GM12878 (cell line): ENCODE data around the gene PNPLA4. TPM values are rescaled to one million over a fixed set of nuclear protein-coding genes. Genes with fewer than 3 reads are reported as not detected.

Experiments
- ATAC-seq: fragments of 200-7000 bp; cut with Tn5 transposase; 3 replicates; pipeline ENCODE4 v1.9.1; 2020; ENCODE audit warnings: mild to moderate bottlenecking, moderate library complexity
- BruUV-seq: library from RNA; stranded (reverse); fragments of 400-500 nt; replicated peaks from 2 replicates; lab custom pipeline; 2021; lab: Mats Ljungman, UMichigan
- CTCF ChIA-PET: fragments of 300-600 bp; sonication (Branson Sonifier 250); formaldehyde crosslinking; extraction: SDS; loops from one replicate; lab custom pipeline; 2021; ENCODE audit warnings: inconsistent platforms; lab: Yijun Ruan, JAX
- POLR2A ChIA-PET: fragments of 350-600 bp; formaldehyde crosslinking; extraction: SDS; loops from one replicate; lab custom pipeline; 2021; ENCODE audit warnings: inconsistent platforms; lab: Charles Lee
- RAD21 ChIA-PET: fragments of 300-600 bp; sonication (Branson Sonifier 250); formaldehyde crosslinking; loops from one replicate; lab custom pipeline; 2023; ENCODE audit warnings: antibody characterized with exemption; ENCODE audit not compliant: unreplicated experiment; lab: Charles Lee
- SMC1A ChIA-PET: fragments of 300-600 bp; sonication (Branson Sonifier 250); formaldehyde crosslinking; loops from one replicate; lab custom pipeline; 2023; ENCODE audit not compliant: unreplicated experiment, uncharacterized antibody; lab: Charles Lee
- DNase-seq: peaks from one replicate; pipeline ENCODE4 v3.0.0-alpha.2; 2011; ENCODE audit warnings: low read depth, low spot score
- FAIRE-seq: peaks from 3 replicates; lab custom pipeline; 2011; peaks lifted over from hg19 to GRCh38; lab: Jason Lieb, UNC
- H2AFZ ChIP-seq: 2 replicates; pipeline ENCODE4 v1.6.0; 2011; ENCODE audit warnings: low read depth, low read length, control low read depth; ENCODE audit not compliant: control insufficient read depth
- H3K27ac ChIP-seq: 2 replicates; pipeline ENCODE4 v1.5.1; 2011; ENCODE audit warnings: control low read depth; ENCODE audit not compliant: control insufficient read depth, insufficient read depth
- H3K27me3 ChIP-seq, 2 experiments: replicated peaks in 1 of 2; 2 replicates each; pipeline versions ENCODE4 v1.6.0 to v1.6.1; 2011; ENCODE audit warnings: low read length in 1 of 2; ENCODE audit not compliant: control insufficient read depth in 2 of 2, insufficient read depth in 2 of 2
- H3K36me3 ChIP-seq, 2 experiments: 2 replicates each; pipeline ENCODE4 v1.5.1; 2011; ENCODE audit warnings: low read length in 1 of 2; ENCODE audit not compliant: control insufficient read depth in 2 of 2, insufficient read depth in 2 of 2
- H3K4me1 ChIP-seq: 2 replicates; pipeline ENCODE4 v1.6.1; 2011; ENCODE audit warnings: mild to moderate bottlenecking, low read length, moderate library complexity, mixed read lengths; ENCODE audit not compliant: control insufficient read depth, insufficient read depth
- H3K4me2 ChIP-seq: 2 replicates; pipeline ENCODE4 v1.6.0; 2011; ENCODE audit warnings: control low read depth; ENCODE audit not compliant: control insufficient read depth, insufficient read depth
- H3K4me3 ChIP-seq: fragments of 200-600 bp; sonication (generic); 2 replicates; pipeline ENCODE4 v1.5.1; 2016
- H3K79me2 ChIP-seq: 2 replicates; pipeline ENCODE4 v1.6.0; 2011; ENCODE audit warnings: low read length; ENCODE audit not compliant: control insufficient read depth, insufficient read depth
- H3K9ac ChIP-seq: 2 replicates; pipeline ENCODE4 v1.8.0; 2011; ENCODE audit warnings: low read length, control low read depth, mixed read lengths; ENCODE audit not compliant: control insufficient read depth, insufficient read depth
- H3K9me3 ChIP-seq: replicated peaks from 3 replicates; pipeline ENCODE4 v1.5.1; 2011; ENCODE audit warnings: mild to moderate bottlenecking, low read length; ENCODE audit not compliant: control insufficient read depth, insufficient read depth
- H4K20me1 ChIP-seq: 2 replicates; pipeline ENCODE4 v1.6.0; 2011; ENCODE audit not compliant: control insufficient read depth, insufficient read depth
- ATF3 ChIP-seq: IDR thresholded peaks from 2 replicates; pipeline ENCODE4 v1.6.1; 2011; ENCODE audit warnings: low read depth, mild to moderate bottlenecking, low read length, moderate library complexity, borderline replicate concordance; ENCODE audit errors: extremely low read depth
- BCL11A ChIP-seq: IDR thresholded peaks from 2 replicates; pipeline ENCODE4 v1.6.1; 2011; ENCODE audit warnings: low read depth, low read length
- EZH2 ChIP-seq: IDR thresholded peaks from 2 replicates; pipeline ENCODE4 v1.6.1; 2012; ENCODE audit warnings: low read depth, mild to moderate bottlenecking, control low read depth, inconsistent platforms, low read length, borderline replicate concordance; ENCODE audit not compliant: control insufficient read depth
- NFXL1 ChIP-seq: fragments of 450-650 bp; IDR thresholded peaks from 2 replicates; pipeline ENCODE4 v1.6.1; 2017; ENCODE audit warnings: antibody characterized with exemption, mild to moderate bottlenecking, borderline replicate concordance
- NKRF ChIP-seq: fragments of 450-650 bp; conservative IDR thresholded peaks from 2 replicates; pipeline ENCODE4 v1.6.1; 2017; ENCODE audit warnings: mild to moderate bottlenecking, moderate library complexity
- RFX5 ChIP-seq: IDR thresholded peaks from 2 replicates; pipeline ENCODE4 v1.6.1; 2011; ENCODE audit warnings: low read depth, low read length, improper control_type of control experiment
- SIN3A ChIP-seq: IDR thresholded peaks from 2 replicates; pipeline ENCODE4 v1.6.1; 2012; ENCODE audit warnings: low read depth, low read length, improper control_type of control experiment
- WRNIP1 ChIP-seq: IDR thresholded peaks from 2 replicates; pipeline ENCODE4 v1.6.1; 2011; ENCODE audit warnings: low read depth, low read length, improper control_type of control experiment, borderline replicate concordance
- YY1 ChIP-seq: IDR thresholded peaks from 2 replicates; pipeline ENCODE4 v1.6.1; 2011; ENCODE audit warnings: low read depth, mild to moderate bottlenecking, low read length
- ZNF217 ChIP-seq: fragments of 450-650 bp; IDR thresholded peaks from 2 replicates; pipeline ENCODE4 v1.6.1; 2017; ENCODE audit warnings: antibody characterized with exemption, mild to moderate bottlenecking
- ZSCAN29 ChIP-seq: fragments of 450-650 bp; IDR thresholded peaks from 2 replicates; pipeline ENCODE4 v1.6.1; 2017; ENCODE audit warnings: mild to moderate bottlenecking, moderate library complexity
- WGBS: methylation state at CpG from one replicate; pipeline ENCODE4 v1.1.6; 2016; ENCODE audit warnings: low lambda C conversion rate; ENCODE audit not compliant: insufficient replicate concordance, insufficient coverage; ENCODE audit errors: missing lambda C conversion rate; 5-methylcytosine and 5-hydroxymethylcytosine counted together
- in situ Hi-C: fragments of 300-500 bp; cut with MboI; formaldehyde crosslinking; loops from 9 replicates; pipeline ENCODE4 v1.14.3; 2018; ENCODE audit warnings: mixed read lengths
- intact Hi-C: fragments of 100-400 bp; cut with micrococcal nuclease; formaldehyde crosslinking; loops from one replicate; pipeline ENCODE4 v1.14.2; 2022; ENCODE audit not compliant: unreplicated experiment
- polyA plus RNA-seq, 11 experiments: library from polyadenylated mRNA; depleted of rRNA in 4 of 11; unstranded in 6 of 11; stranded (reverse) in 5 of 11; fragments of >200 nt; fragmentation: Nextera tagmentation in 4 of 11; fragmentation: Illumina TruSeq in 1 of 11; extraction: Ambion mirVana in 4 of 11; extraction: Trizol in 1 of 11; gene quantifications; 1 replicate in 1 of 11; 2 replicates in 10 of 11; pipeline versions ENCODE4 v1.2.1 to v1.2.3, GENCODE V29; 2011 to 2016; ENCODE audit warnings: inconsistent platforms in 2 of 11, missing spikeins in 2 of 11, low read depth in 1 of 11
- total RNA-seq, 4 experiments: library from RNA; depleted of rRNA in 3 of 4; stranded (reverse); fragments of >200 nt in 3 of 4; fragmentation: Illumina TruSeq in 1 of 4; extraction: Trizol in 1 of 4; gene quantifications; 2 replicates each; pipeline versions ENCODE4 v1.2.1 to v1.2.3, GENCODE V29; 2013 to 2021
- TF ChIP-seq, protein P1 (sequence below): IDR thresholded peaks from 2 replicates; pipeline ENCODE4 v1.6.1; 2011; ENCODE audit warnings: mild to moderate bottlenecking, low read depth, low read length, moderate library complexity; ENCODE audit not compliant: insufficient replicate concordance
- TF ChIP-seq, protein P2 (sequence below): fragments of 450-650 bp; IDR thresholded peaks from 2 replicates; pipeline ENCODE4 v1.6.1; 2017; ENCODE audit warnings: mild to moderate bottlenecking

The PNPLA4 gene
- total and polyA plus RNA-seq, 10 of the 15 experiments (the other 5 are each of a cell fraction or from before 2014, with no cell fraction given): 18.0 to 53.0 (median 33.6) TPM

GRCh38 chrX:7965436-7965835 lies 38.2 kb upstream of the PNPLA4 start:
- SMC1A ChIA-PET: no interaction called here
- FAIRE-seq: no peak

GRCh38 chrX:7960246-7960645 lies 33.0 kb upstream of the PNPLA4 start:
- FAIRE-seq (no peak), DNase-seq (no peak), ATAC-seq (no peak)
- Histone ChIP-seq H3K79me2 (no peaks in the 10 kb centered on the region), H3K9me3 (no peaks in the 10 kb centered on the region; the same call in 2 of the 3 replicates), H3K36me3 (no peaks in the 10 kb centered on the region), H2AFZ (no peak overlapping the region), H3K4me2 (no peak overlapping the region), H3K27me3 (no peaks in the 10 kb centered on the region), H3K27ac (no peak overlapping the region), H3K9ac (no peak overlapping the region), H3K4me1 (no peaks in the 10 kb centered on the region), H4K20me1 (no peaks in the 10 kb centered on the region), H3K4me3 (no peak overlapping the region)
- in situ Hi-C loops: no loop called here
- intact Hi-C loops: no loop called here
- ChIA-PET RAD21 (no interaction called here), CTCF (interaction anchor here (0.7 to 1.1 kb wide), 2 partner anchors 17 to 743 kb away, joined by 3 read pairs; no protein-coding TSS in a partner anchor), POLR2A (no interaction called here), SMC1A (no interaction called here)
- BruUV-seq: no TSS peak
- 45% methylated on average over 1 of the region's 1 CpG for WGBS
- TF ChIP-seq EZH2: no peak
- no peak for TF ChIP-seq YY1
- no peak for TF ChIP-seq BCL11A
- TF ChIP-seq WRNIP1: no peak
- TF ChIP-seq ZNF217: no peak
- TF ChIP-seq SIN3A: no peak
- TF ChIP-seq ATF3: no peak
- TF ChIP-seq ZSCAN29: no peak
- TF ChIP-seq, protein P1, sequence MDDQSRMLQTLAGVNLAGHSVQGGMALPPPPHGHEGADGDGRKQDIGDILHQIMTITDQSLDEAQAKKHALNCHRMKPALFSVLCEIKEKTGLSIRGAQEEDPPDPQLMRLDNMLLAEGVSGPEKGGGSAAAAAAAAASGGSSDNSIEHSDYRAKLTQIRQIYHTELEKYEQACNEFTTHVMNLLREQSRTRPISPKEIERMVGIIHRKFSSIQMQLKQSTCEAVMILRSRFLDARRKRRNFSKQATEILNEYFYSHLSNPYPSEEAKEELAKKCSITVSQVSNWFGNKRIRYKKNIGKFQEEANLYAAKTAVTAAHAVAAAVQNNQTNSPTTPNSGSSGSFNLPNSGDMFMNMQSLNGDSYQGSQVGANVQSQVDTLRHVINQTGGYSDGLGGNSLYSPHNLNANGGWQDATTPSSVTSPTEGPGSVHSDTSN: no peak
- TF ChIP-seq RFX5: no peak
- TF ChIP-seq, protein P2, sequence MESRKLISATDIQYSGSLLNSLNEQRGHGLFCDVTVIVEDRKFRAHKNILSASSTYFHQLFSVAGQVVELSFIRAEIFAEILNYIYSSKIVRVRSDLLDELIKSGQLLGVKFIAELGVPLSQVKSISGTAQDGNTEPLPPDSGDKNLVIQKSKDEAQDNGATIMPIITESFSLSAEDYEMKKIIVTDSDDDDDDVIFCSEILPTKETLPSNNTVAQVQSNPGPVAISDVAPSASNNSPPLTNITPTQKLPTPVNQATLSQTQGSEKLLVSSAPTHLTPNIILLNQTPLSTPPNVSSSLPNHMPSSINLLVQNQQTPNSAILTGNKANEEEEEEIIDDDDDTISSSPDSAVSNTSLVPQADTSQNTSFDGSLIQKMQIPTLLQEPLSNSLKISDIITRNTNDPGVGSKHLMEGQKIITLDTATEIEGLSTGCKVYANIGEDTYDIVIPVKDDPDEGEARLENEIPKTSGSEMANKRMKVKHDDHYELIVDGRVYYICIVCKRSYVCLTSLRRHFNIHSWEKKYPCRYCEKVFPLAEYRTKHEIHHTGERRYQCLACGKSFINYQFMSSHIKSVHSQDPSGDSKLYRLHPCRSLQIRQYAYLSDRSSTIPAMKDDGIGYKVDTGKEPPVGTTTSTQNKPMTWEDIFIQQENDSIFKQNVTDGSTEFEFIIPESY: no peak
- no peak for TF ChIP-seq NKRF

More at GRCh38 chrX:7965436-7965835, 38.2 kb upstream of the PNPLA4 start:
- H3K27ac ChIP-seq: no peak overlapping the region
- H3K4me3 ChIP-seq: no peak overlapping the region
- intact Hi-C loops: no loop called here
- in situ Hi-C loops: no loop called here
- DNase-seq: no peak
- H3K9me3 ChIP-seq: peaks cover 2% of the 10 kb centered on the region; the same call in 2 of the 3 replicates
- no peak overlapping the region for H3K4me2 ChIP-seq
- H3K4me1 ChIP-seq: no peaks in the 10 kb centered on the region
- ChIA-PET RAD21 (no interaction called here), POLR2A (no interaction called here), CTCF (interaction anchor here (0.8 kb wide), 1 partner anchor 9 kb away, joined by 3 read pairs; no protein-coding TSS in a partner anchor)
- H4K20me1 ChIP-seq: no peaks in the 10 kb centered on the region
- no peak overlapping the region for H2AFZ ChIP-seq
- no peaks in the 10 kb centered on the region for H3K36me3 ChIP-seq
- no peaks in the 10 kb centered on the region for H3K79me2 ChIP-seq
- no peak for TF ChIP-seq NFXL1
- no peaks in the 10 kb centered on the region for H3K27me3 ChIP-seq
- H3K9ac ChIP-seq: no peak overlapping the region
- WGBS: 73% methylated on average over 5 of the region's 5 CpGs
- BruUV-seq: no TSS peak
- ATAC-seq: no peak
